SW 1271 (cell line): ENCODE data around the gene PDE6C.

Experiments used
- DNase-seq, 2 experiments: peaks; one replicate each; lab custom pipeline; 2025; lab: John Stamatoyannopoulos, UW

The PDE6C gene

GRCh38 chr10:93702210-93703001 is 90.1 kb downstream of the PDE6C start, which contains the start of gene FRA10AC1:
Gene FRA10AC1 (minus strand): TSS chr10:93702592. CDS start chr10:93700106, 2,486 bp downstream.
- DNase-seq: peak; percentile 48 to 82

GRCh38 chr10:93703066-93703465 is 90.7 kb downstream of the PDE6C start:
- no peak for DNase-seq

DNA sequence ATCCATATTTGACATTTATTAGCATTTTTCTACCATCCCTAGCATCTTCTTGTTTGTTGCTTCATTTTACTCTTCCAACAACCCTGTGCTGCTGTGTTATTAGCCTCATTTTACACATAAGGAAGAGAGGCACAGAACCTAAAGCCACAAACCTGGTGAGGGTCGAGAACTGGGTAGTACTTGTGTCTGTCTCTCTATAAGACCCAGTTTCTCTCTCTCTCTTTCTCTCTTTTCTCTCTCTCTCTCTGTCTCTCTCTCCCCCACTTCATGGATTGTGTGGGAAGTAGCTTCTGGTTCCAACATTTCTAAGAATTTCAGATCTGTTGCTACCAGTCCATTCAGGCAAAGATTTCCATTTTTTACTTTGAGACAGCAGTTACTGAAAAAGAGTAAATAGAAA is 91.5 kb downstream of the PDE6C start:
- DNase-seq: no peak

DNA sequence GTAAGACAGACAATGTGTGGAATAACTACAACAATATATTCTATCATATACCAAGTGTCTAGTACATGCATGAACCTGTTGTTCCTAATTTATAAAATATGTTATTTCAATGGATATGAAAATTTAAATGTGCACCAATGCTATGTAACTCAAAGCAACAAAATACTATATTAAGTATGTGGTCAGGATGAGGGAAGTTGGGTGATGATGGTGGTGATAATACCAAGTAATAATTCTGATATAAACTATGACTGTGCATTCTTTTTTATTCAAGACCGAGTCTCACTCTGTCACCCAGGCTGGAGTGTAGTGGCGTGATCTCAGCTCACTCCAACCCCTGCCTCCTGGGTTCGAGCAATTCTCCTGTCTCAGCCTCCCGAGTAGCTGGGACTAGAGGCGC is 92.1 kb downstream of the PDE6C start:
- DNase-seq: no peak

- DNase-seq: no peak
Observed at GRCh38 chr10:93707623-93708022, 95.3 kb downstream of the PDE6C start.

DNA sequence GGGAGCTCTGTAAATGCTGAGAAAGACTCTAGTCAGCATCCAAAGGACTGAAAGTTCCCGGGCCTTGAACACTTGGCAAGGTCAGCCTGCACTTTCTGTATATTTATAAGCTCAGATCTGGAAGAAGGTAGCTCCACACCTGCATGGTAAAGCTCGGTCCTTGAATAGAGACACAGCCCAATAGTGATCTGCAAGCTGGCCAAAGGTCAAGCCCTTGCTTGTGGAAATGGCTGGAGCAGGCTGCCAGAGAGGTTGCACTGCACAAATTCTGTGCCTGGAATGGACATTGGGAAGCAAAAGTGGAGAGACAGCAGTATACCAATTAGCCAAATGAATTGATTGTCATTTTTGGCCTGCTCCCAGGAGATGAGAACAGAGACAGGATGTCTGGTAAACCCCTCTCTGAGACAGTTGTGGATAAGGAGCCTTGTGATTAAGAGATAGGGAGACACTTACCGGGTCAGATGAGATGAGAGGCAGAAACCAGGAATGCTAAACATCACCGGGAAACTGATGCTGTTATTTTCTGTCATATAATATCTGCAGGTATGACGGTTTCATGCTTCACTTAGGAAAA is 98.1 kb downstream of the PDE6C start:
- DNase-seq: no peak

DNA sequence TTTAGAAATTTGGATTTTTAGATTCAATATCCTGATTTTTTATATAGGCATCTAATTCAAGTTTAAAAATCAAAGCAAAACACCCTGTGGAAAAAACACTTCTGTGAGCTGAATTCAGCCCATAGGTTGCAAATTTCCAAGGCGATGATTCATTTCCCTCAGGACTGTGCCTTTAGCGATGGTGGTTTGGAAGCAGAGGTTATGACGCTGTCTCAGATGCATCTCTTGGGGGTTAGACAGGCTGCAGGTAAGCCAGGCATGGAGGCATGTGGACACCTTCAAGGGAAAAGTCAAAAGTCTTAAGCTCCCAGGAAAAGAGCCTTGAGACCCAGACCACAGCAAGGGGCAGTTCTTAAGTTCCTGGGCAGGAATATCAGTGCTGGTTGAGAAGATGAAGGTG is 99.6 kb downstream of the PDE6C start:
- no peak for DNase-seq

GRCh38 chr10:93712593-93712992 is 100.3 kb downstream of the PDE6C start:
- DNase-seq: no peak

DNA sequence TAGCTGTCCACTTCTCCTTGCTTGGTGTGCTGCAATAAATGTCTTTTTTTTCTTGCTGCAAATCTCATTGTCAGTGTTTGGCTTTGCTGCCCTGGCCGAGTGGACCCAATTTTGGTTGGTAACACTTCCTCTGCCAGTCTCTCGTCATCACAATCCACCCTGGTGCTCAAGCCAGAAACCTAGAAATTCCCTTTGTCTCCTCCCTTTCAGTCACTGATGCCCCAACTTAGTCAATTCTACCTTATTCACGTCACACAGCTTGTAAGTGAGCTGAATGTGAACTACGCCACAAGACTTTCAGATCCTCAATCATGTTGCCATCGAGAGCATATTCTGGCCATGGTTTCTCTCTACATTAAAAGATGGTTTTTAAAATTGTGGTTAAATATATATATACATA is 103.0 kb downstream of the PDE6C start:
- no peak for DNase-seq
